GM23338 (cell line): Measurements from ENCODE around the gene ARPC4. TPM values are rescaled to one million over a fixed set of nuclear protein-coding genes. Genes with fewer than 3 reads are reported as not detected.

Source experiments
- ATAC-seq: fragments of 200-7000 bp; cut with Tn5 transposase; 3 replicates; pipeline ENCODE4 v1.9.1; 2020
- DNase-seq: peaks from one replicate; pipeline ENCODE4 v3.0.0-alpha.2; 2015; ENCODE audit warnings: low spot score
- H2AFZ ChIP-seq: fragments of 200-600 bp; sonication (generic); 2 replicates; pipeline ENCODE4 v1.8.0; 2016; ENCODE audit warnings: antibody characterized with exemption, mild to moderate bottlenecking, moderate library complexity
- H3F3A ChIP-seq: fragments of 200-600 bp; sonication (generic); replicated peaks from 2 replicates; pipeline ENCODE4 v1.8.0; 2017; ENCODE audit warnings: antibody characterized with exemption, mixed run types, low read depth
- H3K27ac ChIP-seq: fragments of 200-600 bp; sonication (generic); 2 replicates; pipeline ENCODE4 v1.6.1; 2016; ENCODE audit warnings: low read depth
- H3K27me3 ChIP-seq: fragments of 200-600 bp; sonication (generic); 2 replicates; pipeline ENCODE4 v1.8.0; 2016; ENCODE audit warnings: mild to moderate bottlenecking, mixed run types, moderate library complexity; ENCODE audit not compliant: insufficient read depth
- H3K36me3 ChIP-seq: fragments of 200-600 bp; sonication (generic); 2 replicates; pipeline ENCODE4 v1.8.0; 2016; ENCODE audit warnings: mild to moderate bottlenecking; ENCODE audit not compliant: insufficient read depth
- H3K4me1 ChIP-seq: fragments of 200-600 bp; sonication (generic); 2 replicates; pipeline ENCODE4 v1.8.0; 2016; ENCODE audit warnings: mild to moderate bottlenecking, moderate library complexity; ENCODE audit not compliant: insufficient read depth
- H3K4me2 ChIP-seq: fragments of 200-600 bp; sonication (generic); 2 replicates; pipeline ENCODE4 v1.7.1; 2017; ENCODE audit warnings: mixed run types
- H3K4me3 ChIP-seq: fragments of 200-600 bp; sonication (generic); 2 replicates; pipeline ENCODE4 v1.6.1; 2016; ENCODE audit warnings: mixed run types
- H3K79me2 ChIP-seq: fragments of 200-600 bp; sonication (generic); replicated peaks from 2 replicates; pipeline ENCODE4 v1.8.0; 2017; ENCODE audit warnings: mild to moderate bottlenecking; ENCODE audit not compliant: insufficient read depth
- H3K9me2 ChIP-seq: fragments of 200-600 bp; sonication (generic); 2 replicates; pipeline ENCODE4 v1.8.0; 2017; ENCODE audit not compliant: insufficient read depth
- H4K20me1 ChIP-seq: fragments of 200-600 bp; sonication (generic); replicated peaks from 2 replicates; pipeline ENCODE4 v1.8.0; 2017; ENCODE audit warnings: mild to moderate bottlenecking; ENCODE audit not compliant: insufficient read depth
- H3K27ac Mint-ChIP-seq: 2 replicates; pipeline ENCODE4 v1.8.0; 2020; ENCODE audit warnings: inconsistent platforms, mild to moderate bottlenecking, moderate library complexity, mixed read lengths
- H3K27me3 Mint-ChIP-seq: 3 replicates; pipeline ENCODE4 v1.8.0; 2022; ENCODE audit warnings: low read depth, mild to moderate bottlenecking, moderate library complexity, mixed read lengths, inconsistent platforms; ENCODE audit not compliant: insufficient read depth, poor library complexity
- H3K36me3 Mint-ChIP-seq: 3 replicates; pipeline ENCODE4 v1.8.0; 2021; ENCODE audit warnings: low read depth, mild to moderate bottlenecking, inconsistent platforms, moderate library complexity, mixed read lengths
- H3K4me1 Mint-ChIP-seq: 3 replicates; pipeline ENCODE4 v1.8.0; 2020; ENCODE audit warnings: mild to moderate bottlenecking, inconsistent platforms, mixed read lengths
- H3K4me3 Mint-ChIP-seq: 3 replicates; pipeline ENCODE4 v1.8.0; 2021; ENCODE audit warnings: moderate library complexity, mild to moderate bottlenecking, inconsistent platforms, mixed read lengths
- H3K9me3 Mint-ChIP-seq: 3 replicates; pipeline ENCODE4 v1.8.0; 2020; ENCODE audit warnings: moderate library complexity, mild to moderate bottlenecking, inconsistent platforms, mixed read lengths
- CREB1 ChIP-seq: fragments of 250-450 bp; sonication (Bioruptor Pico); IDR thresholded peaks from 2 replicates; pipeline ENCODE4 v1.5.0; 2020; ENCODE audit warnings: low read depth, mild to moderate bottlenecking, moderate library complexity
- CTCF ChIP-seq, 2 experiments: fragments of 200-600 bp in 1 of 2; sonication (generic) in 1 of 2; conservative IDR thresholded peaks; 2 replicates each; pipeline versions ENCODE4 v1.5.1 to v1.6.1; 2016 to 2017; ENCODE audit warnings: antibody characterized with exemption in 2 of 2, low read depth in 2 of 2, mild to moderate bottlenecking in 2 of 2, moderate library complexity in 1 of 2
- ETS1 ChIP-seq: IDR thresholded peaks from 2 replicates; pipeline ENCODE4 v1.6.1; 2016; ENCODE audit warnings: antibody characterized with exemption
- EZH2 ChIP-seq: fragments of 200-600 bp; sonication (generic); IDR thresholded peaks from one replicate; pipeline ENCODE4 v1.8.0; 2017; ENCODE audit warnings: antibody characterized with exemption, mild to moderate bottlenecking, low read depth; ENCODE audit not compliant: unreplicated experiment
- EZH2phosphoT487 ChIP-seq: fragments of 200-600 bp; sonication (generic); IDR thresholded peaks from one replicate; pipeline ENCODE4 v1.8.1; 2018; ENCODE audit warnings: antibody characterized with exemption; ENCODE audit not compliant: unreplicated experiment
- JUNB ChIP-seq: IDR thresholded peaks from one replicate; pipeline ENCODE4 v1.6.1; 2016; ENCODE audit warnings: antibody characterized with exemption; ENCODE audit not compliant: unreplicated experiment
- NANOG ChIP-seq: IDR thresholded peaks from 2 replicates; pipeline ENCODE4 v1.6.1; 2016; ENCODE audit warnings: antibody characterized with exemption, borderline replicate concordance
- POLR2AphosphoS5 ChIP-seq: IDR thresholded peaks from 2 replicates; pipeline ENCODE4 v1.6.1; 2016; ENCODE audit warnings: antibody characterized with exemption, low read depth
- REST ChIP-seq: IDR thresholded peaks from one replicate; pipeline ENCODE4 v1.6.1; 2018; ENCODE audit warnings: antibody characterized with exemption; ENCODE audit not compliant: unreplicated experiment
- STAT1 ChIP-seq: IDR thresholded peaks from one replicate; pipeline ENCODE4 v1.6.1; 2016; ENCODE audit warnings: antibody characterized with exemption; ENCODE audit not compliant: unreplicated experiment
- ZNF114 ChIP-seq: fragments of 250-450 bp; sonication (Bioruptor Pico); IDR thresholded peaks from 2 replicates; pipeline ENCODE4 v1.5.0; 2020; ENCODE audit warnings: mild to moderate bottlenecking, moderate library complexity
- ZNF331 ChIP-seq: fragments of 250-450 bp; sonication (Bioruptor Pico); IDR thresholded peaks from 2 replicates; pipeline ENCODE4 v1.5.0; 2020; ENCODE audit warnings: low read depth, mild to moderate bottlenecking, moderate library complexity
- ZNF462 ChIP-seq: fragments of 250-450 bp; sonication (Bioruptor Pico); IDR thresholded peaks from 2 replicates; pipeline ENCODE4 v1.5.0; 2020; ENCODE audit warnings: mild to moderate bottlenecking, moderate library complexity
- polyA plus RNA-seq: library from polyadenylated mRNA; unstranded; fragments of >200 nt; fragmentation: Nextera tagmentation; extraction: Ambion mirVana; gene quantifications from 2 replicates; pipeline ENCODE4 v1.2.1, GENCODE V29; 2016
- total RNA-seq: library from RNA; depleted of rRNA; stranded (reverse); fragments of >200 nt; shearing (Covaris generic); gene quantifications from 2 replicates; pipeline ENCODE4 v1.2.3, GENCODE V29; 2014

ARPC4 gene
- total and polyA plus RNA-seq, 2 experiments from 2014 or later: 71.9 to 176 TPM

- H2AFZ ChIP-seq: no peak overlapping the region
- no peaks in the 10 kb centered on the region for H3K27me3 ChIP-seq
- peaks cover 8% of the 10 kb centered on the region for H3F3A ChIP-seq
- DNase-seq (no peak), ATAC-seq (no peak)
- TF ChIP-seq ETS1 (no peak), CREB1 (CRISPR knock-in tag) (no peak), POLR2AphosphoS5 (no peak), EZH2 (no peak), ZNF331 (CRISPR knock-in tag) (no peak), ZNF462 (CRISPR knock-in tag) (no peak), EZH2phosphoT487 (no peak), STAT1 (no peak), JUNB (no peak), CTCF (conservative IDR thresholded peaks at IDR 0.05; ENCODE audit: low read depth in 2 of 2) (no peak), NANOG (no peak), ZNF114 (no peak), REST (no peak)
- no peaks in the 10 kb centered on the region for H3K79me2 ChIP-seq
- Mint-ChIP-seq H3K27me3 (peaks cover 9% of the 10 kb centered on the region), H3K4me3 (no peak overlapping the region), H3K4me1 (no peaks in the 10 kb centered on the region), H3K9me3 (no peaks in the 10 kb centered on the region), H3K36me3 (peaks cover 95% of the 10 kb centered on the region), H3K27ac (no peak overlapping the region)
- no peaks in the 10 kb centered on the region; the same call in 1 of the 2 replicates for H3K9me2 ChIP-seq
- H3K4me1 ChIP-seq: no peaks in the 10 kb centered on the region
- H3K36me3 ChIP-seq: peaks cover 45% of the 10 kb centered on the region
- H4K20me1 ChIP-seq: peaks cover 9% of the 10 kb centered on the region
- H3K27ac ChIP-seq: no peak overlapping the region
- H3K4me2 ChIP-seq: no peak overlapping the region
- H3K4me3 ChIP-seq: no peak overlapping the region
These were observed 49.3 kb upstream of the ARPC4 start for GRCh38 chr3:9743548-9743947.
